ENCODE results near the gene SLC9A2.

DNA sequence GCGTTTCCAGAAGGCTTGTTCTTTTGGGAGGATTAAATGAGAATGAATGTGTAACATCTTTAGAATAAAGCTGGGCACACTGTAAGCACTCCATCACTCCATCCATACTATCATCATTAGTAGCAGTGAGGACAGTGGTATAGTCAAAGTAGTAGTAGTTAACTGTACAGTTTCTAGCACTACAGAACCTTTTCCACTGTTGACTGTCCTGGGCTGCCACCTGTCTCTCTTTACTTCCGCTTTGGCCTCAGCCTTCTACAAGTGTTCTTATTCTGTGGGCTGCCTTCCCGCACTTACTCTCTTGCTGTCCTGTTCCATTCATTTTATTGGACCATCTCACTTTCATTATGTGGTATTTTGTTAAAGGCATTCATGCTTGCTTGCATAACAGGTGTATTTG is 3.3 kb downstream of the SLC9A2 start:
- no peak for TF ChIP-seq EP300 (IDR thresholded peaks at IDR 0.05)
- TF ChIP-seq, protein P1, sequence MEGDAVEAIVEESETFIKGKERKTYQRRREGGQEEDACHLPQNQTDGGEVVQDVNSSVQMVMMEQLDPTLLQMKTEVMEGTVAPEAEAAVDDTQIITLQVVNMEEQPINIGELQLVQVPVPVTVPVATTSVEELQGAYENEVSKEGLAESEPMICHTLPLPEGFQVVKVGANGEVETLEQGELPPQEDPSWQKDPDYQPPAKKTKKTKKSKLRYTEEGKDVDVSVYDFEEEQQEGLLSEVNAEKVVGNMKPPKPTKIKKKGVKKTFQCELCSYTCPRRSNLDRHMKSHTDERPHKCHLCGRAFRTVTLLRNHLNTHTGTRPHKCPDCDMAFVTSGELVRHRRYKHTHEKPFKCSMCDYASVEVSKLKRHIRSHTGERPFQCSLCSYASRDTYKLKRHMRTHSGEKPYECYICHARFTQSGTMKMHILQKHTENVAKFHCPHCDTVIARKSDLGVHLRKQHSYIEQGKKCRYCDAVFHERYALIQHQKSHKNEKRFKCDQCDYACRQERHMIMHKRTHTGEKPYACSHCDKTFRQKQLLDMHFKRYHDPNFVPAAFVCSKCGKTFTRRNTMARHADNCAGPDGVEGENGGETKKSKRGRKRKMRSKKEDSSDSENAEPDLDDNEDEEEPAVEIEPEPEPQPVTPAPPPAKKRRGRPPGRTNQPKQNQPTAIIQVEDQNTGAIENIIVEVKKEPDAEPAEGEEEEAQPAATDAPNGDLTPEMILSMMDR (IDR thresholded peaks at IDR 0.05): no peak

Data from upper lobe of left lung (tissue), 4 donors.